Breast epithelium (tissue), 3 donors: ENCODE measurements around the gene RBM19.

ENCODE experiments used
- CTCF ChIP-seq, 3 donors: fragments of 450-650 bp; IDR thresholded peaks; one replicate each; pipeline ENCODE4 v1.5.1; 2016 to 2017; ENCODE audit warnings: antibody characterized with exemption in 3 of 3, mild to moderate bottlenecking in 3 of 3, moderate library complexity in 3 of 3
- POLR2A ChIP-seq: fragments of 450-650 bp; IDR thresholded peaks from one replicate; pipeline ENCODE4 v1.6.1; 2016; ENCODE audit warnings: antibody characterized with exemption, mild to moderate bottlenecking, moderate library complexity
- POLR2AphosphoS5 ChIP-seq, 3 donors: sonication (generic); formaldehyde crosslinking; IDR thresholded peaks; one replicate each; pipeline ENCODE4 v1.6.1; 2017; ENCODE audit warnings: antibody characterized with exemption in 3 of 3

DNA sequence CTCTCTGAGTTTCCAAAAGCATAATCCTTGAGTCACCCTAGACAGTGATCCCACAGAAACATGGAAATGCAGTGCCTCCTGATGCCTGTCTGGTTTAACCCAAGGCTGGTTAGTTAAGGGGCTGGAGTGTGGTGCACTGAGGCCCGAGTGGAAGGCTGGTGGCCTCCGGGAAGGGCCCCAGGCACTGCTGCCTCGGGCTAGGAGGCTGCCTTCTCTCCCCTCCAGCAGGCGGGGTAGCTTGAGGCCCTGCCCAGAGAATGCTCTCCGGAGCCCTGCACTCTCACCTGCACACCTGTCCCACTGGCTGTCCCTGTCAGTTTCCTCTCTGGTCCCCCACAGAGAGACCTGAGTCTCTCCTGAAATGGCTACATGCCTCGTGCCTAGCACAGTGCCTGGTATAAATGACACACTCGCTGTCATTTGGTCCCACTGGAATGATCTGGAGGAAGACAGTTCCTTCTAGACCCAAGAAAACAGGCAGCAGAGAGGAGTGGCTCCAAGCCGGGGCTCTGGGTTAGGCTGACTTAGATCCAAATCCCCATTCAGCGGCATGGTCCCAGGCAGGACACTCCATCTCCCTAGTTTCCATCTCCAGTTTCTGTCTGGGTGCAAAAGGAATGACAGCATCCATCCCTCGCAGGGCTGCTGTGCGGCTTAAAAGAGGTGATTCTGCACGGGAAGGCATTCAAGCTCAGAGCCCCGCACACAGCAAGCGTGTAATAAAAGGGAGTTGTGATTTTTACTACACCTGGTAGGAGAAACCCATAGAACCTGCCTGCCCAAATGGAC, 54.0 kb downstream of the RBM19 start:
- TF ChIP-seq CTCF (IDR thresholded peaks at IDR 0.05) (no peak), POLR2A (no peak), POLR2AphosphoS5 (IDR thresholded peaks at IDR 0.05) (no peak)
